ENCODE results near the gene KMT5C. TPM values are rescaled to one million over a fixed set of nuclear protein-coding genes. Genes with fewer than 3 reads are reported as not detected.

Gene KMT5C
- total RNA-seq, 4 donors from 2014 or later, result 5.0 to 8.7 (median 8.1) TPM

GRCh38 chr19:55362174-55362989 lies 22.7 kb downstream of the KMT5C start:
- intact Hi-C loops (cut with DNase I), result no loop called here
- DNase-seq (ENCODE audit: extremely low spot score), result no peak
- H3K4me1 ChIP-seq, result no peaks in the 10 kb centered on the region

DNA sequence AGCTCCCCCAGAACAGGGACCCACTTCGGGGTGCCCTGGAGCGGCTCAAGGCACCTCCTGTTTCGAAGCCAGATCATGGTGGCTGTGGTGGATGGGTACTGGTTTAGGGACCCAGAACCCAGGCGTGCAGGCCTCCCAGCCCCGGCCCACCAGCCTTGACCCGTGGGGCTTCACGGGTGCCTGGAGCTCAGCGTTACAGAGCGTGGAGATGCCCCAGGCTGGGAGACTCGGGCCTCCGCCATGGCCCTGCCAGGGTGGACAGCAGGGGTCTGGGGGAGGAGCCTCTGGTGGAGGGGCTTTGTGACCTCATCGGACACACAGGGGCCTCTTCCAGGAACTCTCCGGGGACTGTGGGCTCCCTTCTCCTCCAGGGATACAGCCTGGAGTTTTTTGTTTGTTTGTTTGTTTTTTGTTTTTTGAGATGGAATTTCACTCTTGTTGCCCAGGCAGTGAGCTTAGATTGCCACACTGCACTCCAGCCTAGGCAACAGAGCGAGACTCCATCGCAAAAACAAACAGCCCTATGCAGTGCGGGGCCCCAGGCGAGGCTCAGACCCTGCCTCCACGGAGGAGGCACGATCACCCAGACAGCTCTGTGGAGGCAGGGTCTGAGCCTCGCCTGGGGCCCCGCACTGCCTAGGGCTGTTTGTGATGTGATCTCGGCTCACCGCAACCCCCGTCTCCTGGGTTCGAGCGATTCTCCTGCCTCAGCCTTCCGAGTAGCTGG lies 23.5 kb downstream of the KMT5C start, which contains the start of gene GARIN5B:
Gene GARIN5B, minus strand, starts transcription at position 271 of the 727 bp plus-strand sequence. Its CDS starts 194 bp downstream, at position 77.
- intact Hi-C loops (cut with DNase I), result no loop called here
- Histone ChIP-seq H3K4me1 (no peaks in the 10 kb centered on the region), H3K36me3 (no peaks in the 10 kb centered on the region), H3K27me3 (peaks cover 0 to 63% (median 0%) of the 10 kb centered on the region in 4 donors), H3K9me3 (no peaks in the 10 kb centered on the region), H3K4me3 (no peak within 1 kb of the TSS), H3K27ac (replicated peaks in 1 of 4) (no peak within 1 kb of the TSS)
- no peak for TF ChIP-seq EP300 (IDR thresholded peaks at IDR 0.05)
- TF ChIP-seq POLR2A (IDR thresholded peaks at IDR 0.05; ENCODE audit: low read depth), result no peak
- no peak for TF ChIP-seq CTCF (IDR thresholded peaks at IDR 0.05)
- TF ChIP-seq POLR2AphosphoS5 (IDR thresholded peaks at IDR 0.05), result no peak
- no peak for DNase-seq (ENCODE audit: extremely low spot score)
- WGBS, result 88% methylated on average over 22 of the region's 27 CpGs

More at GRCh38 chr19:55362174-55362989, 22.7 kb downstream of the KMT5C start:
- 80% methylated on average over 36 of the region's 38 CpGs for WGBS
- H3K36me3 ChIP-seq, result no peaks in the 10 kb centered on the region
- no peak overlapping the region for H3K27ac ChIP-seq (replicated peaks in 1 of 4)
- H3K9me3 ChIP-seq, result no peaks in the 10 kb centered on the region
- H3K4me3 ChIP-seq, result no peak overlapping the region
- no peak for TF ChIP-seq POLR2A (IDR thresholded peaks at IDR 0.05; ENCODE audit: low read depth)
- TF ChIP-seq POLR2AphosphoS5 (IDR thresholded peaks at IDR 0.05), result no peak
- TF ChIP-seq CTCF (IDR thresholded peaks at IDR 0.05), result no peak
- TF ChIP-seq EP300 (IDR thresholded peaks at IDR 0.05), result no peak
- peaks cover 0 to 59% (median 0%) of the 10 kb centered on the region in 4 donors for H3K27me3 ChIP-seq

GRCh38 chr19:55365245-55365644 lies 25.6 kb downstream of the KMT5C start:
- DNase-seq (ENCODE audit: extremely low spot score), result no peak

GRCh38 chr19:55365964-55366363 lies 26.3 kb downstream of the KMT5C start:
- WGBS, result 90% methylated on average over 12 of the region's 19 CpGs
- H3K27ac ChIP-seq (replicated peaks in 1 of 4), result no peak overlapping the region
- no peak overlapping the region for H3K4me3 ChIP-seq
- no peak for DNase-seq (ENCODE audit: extremely low spot score)
- TF ChIP-seq POLR2A (IDR thresholded peaks at IDR 0.05; ENCODE audit: low read depth) (no peak), EP300 (IDR thresholded peaks at IDR 0.05) (no peak), CTCF (IDR thresholded peaks at IDR 0.05) (no peak), POLR2AphosphoS5 (IDR thresholded peaks at IDR 0.05) (no peak)
- no peaks in the 10 kb centered on the region for H3K36me3 ChIP-seq
- H3K27me3 ChIP-seq, result peaks cover 5 to 78% (median 24%) of the 10 kb centered on the region in 4 donors
- no peaks in the 10 kb centered on the region for H3K9me3 ChIP-seq
- intact Hi-C loops (cut with DNase I), result no loop called here
- peaks cover 13 to 22% (median 21%) of the 10 kb centered on the region in 4 donors for H3K4me1 ChIP-seq

More at GRCh38 chr19:55365245-55365644, 25.6 kb downstream of the KMT5C start:
- Histone ChIP-seq H3K27me3 (peaks cover 5 to 78% (median 17%) of the 10 kb centered on the region in 4 donors), H3K27ac (replicated peaks in 1 of 4) (no peak overlapping the region), H3K36me3 (no peaks in the 10 kb centered on the region), H3K4me3 (no peak overlapping the region), H3K9me3 (no peaks in the 10 kb centered on the region), H3K4me1 (peaks cover 13 to 19% (median 17%) of the 10 kb centered on the region in 4 donors)
- WGBS, result 84% methylated on average over 8 of the region's 8 CpGs
- intact Hi-C loops (cut with DNase I), result no loop called here
- no peak for TF ChIP-seq POLR2AphosphoS5 (IDR thresholded peaks at IDR 0.05)
- TF ChIP-seq POLR2A (IDR thresholded peaks at IDR 0.05; ENCODE audit: low read depth), result no peak
- no peak for TF ChIP-seq CTCF (IDR thresholded peaks at IDR 0.05)
- TF ChIP-seq EP300 (IDR thresholded peaks at IDR 0.05), result no peak

All from esophagus muscularis mucosa (tissue), 4 donors.